Common myeloid progenitor, CD34-positive (primary cell): ENCODE data around the gene CLMP.
"Not testable (repeated sequence)": the region's sequence is repeated elsewhere in the genome, so short reads cannot be mapped to it uniquely, and the experiment has no call there.

Source experiments
- CTCF ChIA-PET: fragments of 350-600 bp; sonication (Branson Sonifier 250); formaldehyde crosslinking; loops from one replicate; lab custom pipeline; 2021; ENCODE audit warnings: antibody characterized with exemption; lab: Charles Lee
- POLR2A ChIA-PET: fragments of 350-600 bp; sonication (Branson Sonifier 250); formaldehyde crosslinking; loops from one replicate; lab custom pipeline; 2021; ENCODE audit warnings: antibody characterized with exemption; lab: Charles Lee
- DNase-seq, 3 donors: peaks; one replicate each; pipeline versions ENCODE4 v3.0.0 to v3.0.0-alpha.2; 2013
- H3K27ac ChIP-seq, 2 experiments: 1 replicate in 1 of 2; 2 replicates in 1 of 2; pipeline ENCODE4 v1.7.0; 2013; ENCODE audit warnings: inconsistent platforms in 2 of 2, low read length in 2 of 2, mild to moderate bottlenecking in 2 of 2, low read depth in 1 of 2, moderate library complexity in 1 of 2; ENCODE audit not compliant: severe bottlenecking in 2 of 2, insufficient read depth in 1 of 2, poor library complexity in 1 of 2
- H3K27me3 ChIP-seq, 5 experiments: replicated peaks in 2 of 5; 1 replicate in 3 of 5; 2 replicates in 2 of 5; pipeline versions ENCODE4 v1.6.1 to v1.7.0; 2013; ENCODE audit warnings: low read length in 4 of 5, mild to moderate bottlenecking in 2 of 5, moderate library complexity in 2 of 5, inconsistent platforms in 1 of 5; ENCODE audit not compliant: insufficient read depth in 5 of 5, control insufficient read depth in 4 of 5
- H3K36me3 ChIP-seq, 4 experiments: 1 replicate in 2 of 4; 2 replicates in 2 of 4; pipeline versions ENCODE4 v1.6.1 to v1.7.0; 2013; ENCODE audit warnings: low read length in 3 of 4, control low read depth in 1 of 4, mild to moderate bottlenecking in 1 of 4; ENCODE audit not compliant: control insufficient read depth in 4 of 4, insufficient read depth in 4 of 4
- H3K4me1 ChIP-seq, 4 experiments: 1 replicate in 3 of 4; 2 replicates in 1 of 4; pipeline versions ENCODE4 v1.6.1 to v1.7.1; 2013; ENCODE audit warnings: low read length in 3 of 4, mild to moderate bottlenecking in 3 of 4, control low read depth in 1 of 4, inconsistent platforms in 1 of 4, moderate library complexity in 1 of 4; ENCODE audit not compliant: control insufficient read depth in 4 of 4, insufficient read depth in 4 of 4; ENCODE audit errors: control extremely low read depth in 1 of 4
- H3K4me3 ChIP-seq, 7 experiments: 1 replicate in 4 of 7; 2 replicates in 3 of 7; pipeline versions ENCODE4 v1.5.1 to v1.7.0; 2013; ENCODE audit warnings: mild to moderate bottlenecking in 7 of 7, low read length in 6 of 7, moderate library complexity in 6 of 7, inconsistent platforms in 2 of 7, low read depth in 2 of 7, control low read depth in 1 of 7; ENCODE audit not compliant: insufficient read depth in 4 of 7, control insufficient read depth in 1 of 7; ENCODE audit errors: extremely low read depth in 1 of 7
- H3K9me3 ChIP-seq, 5 experiments: 1 replicate in 4 of 5; 2 replicates in 1 of 5; pipeline versions ENCODE4 v1.6.1 to v1.7.1; 2013; ENCODE audit warnings: low read length in 4 of 5, mild to moderate bottlenecking in 2 of 5, inconsistent platforms in 1 of 5, low read depth in 1 of 5, moderate library complexity in 1 of 5; ENCODE audit not compliant: control insufficient read depth in 4 of 5, insufficient read depth in 2 of 5; ENCODE audit errors: control extremely low read depth in 1 of 5
- WGBS: methylation state at CpG from one replicate; pipeline ENCODE4 v1.1.5; 2013; ENCODE audit not compliant: insufficient coverage; 5-methylcytosine and 5-hydroxymethylcytosine counted together

CLMP gene

DNA sequence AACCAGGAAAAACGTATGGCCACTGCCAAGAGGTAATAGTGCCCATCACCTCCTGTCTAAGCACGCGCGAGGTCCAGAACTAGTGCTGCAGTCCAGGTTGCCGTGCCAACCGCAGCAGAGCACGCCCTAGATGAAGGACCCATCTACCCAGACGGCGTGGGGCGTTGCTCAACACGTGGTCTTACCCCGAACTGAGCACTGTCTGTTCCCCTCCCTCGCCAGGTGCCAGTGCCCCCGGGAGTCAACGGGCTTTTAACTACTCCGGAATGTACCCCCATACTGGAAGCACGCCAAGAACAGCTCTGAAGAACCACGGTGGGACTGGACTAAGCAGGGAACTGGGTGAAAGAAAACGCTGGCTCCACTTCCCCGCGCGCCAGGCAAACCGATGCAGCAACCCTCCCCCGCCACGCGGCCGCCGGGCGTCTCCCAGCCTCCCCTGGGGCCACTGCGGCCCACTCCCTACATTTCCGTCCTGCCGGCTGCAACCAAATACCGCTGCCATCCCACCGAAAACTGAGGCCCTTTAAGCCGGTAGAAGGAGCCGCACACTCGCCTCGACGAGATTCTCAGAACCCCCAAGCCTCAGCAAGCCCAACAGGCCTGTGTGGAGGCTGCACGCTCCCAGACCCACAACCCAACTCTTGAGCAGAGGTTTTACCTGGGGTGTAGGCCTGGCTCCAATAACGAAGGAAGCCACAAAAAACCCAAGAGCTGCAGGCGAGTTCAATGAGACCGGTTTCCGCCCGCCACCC lies 133.5 kb downstream of the CLMP start, which contains the start of gene HSPA8:
HSPA8 (minus strand) TSS at position 734 of the 755 bp plus-strand sequence. CDS start 812 bp downstream, outside the sequence.
- DNase-seq = peak; percentile 30 to 50 (median 45)
- ChIA-PET POLR2A (no interaction called here), CTCF (interaction anchor here (0.8 to 2.2 kb wide), 4 partner anchors 9 to 149 kb away, joined by 3 to 8 read pairs (median 3); no protein-coding TSS in a partner anchor)
- H3K36me3 ChIP-seq = peaks cover 15 to 49% (median 37%) of the 10 kb centered on the region in 4 experiments
- H3K4me1 ChIP-seq = peaks cover 22 to 58% (median 40%) of the 10 kb centered on the region in 4 experiments
- peak within 1 kb of the TSS; percentile 99 to 100 for H3K27ac ChIP-seq
- H3K27me3 ChIP-seq = no peaks in the 10 kb centered on the region
- H3K4me3 ChIP-seq = peak within 1 kb of the TSS; percentile 85 to 99 (median 96)
- no peaks in the 10 kb centered on the region for H3K9me3 ChIP-seq
- 0% methylated on average over 34 of the region's 45 CpGs for WGBS

GRCh38 chr11:123060277-123061000 lies 134.6 kb downstream of the CLMP start:
- DNase-seq = no peak
- POLR2A ChIA-PET = no interaction called here
- peak overlapping the region; percentile 61 to 92 for H3K27ac ChIP-seq
- peak overlapping the region; percentile 85 to 99 (median 96) for H3K4me3 ChIP-seq
- peaks cover 17 to 61% (median 48%) of the 10 kb centered on the region in 4 experiments for H3K36me3 ChIP-seq
- CTCF ChIA-PET = interaction anchor here (0.7 to 1.5 kb wide), 6 partner anchors 14 to 304 kb away, joined by 3 to 4 read pairs (median 3); no protein-coding TSS in a partner anchor
- peaks cover 22 to 58% (median 40%) of the 10 kb centered on the region in 4 experiments for H3K4me1 ChIP-seq
- WGBS = 2% methylated on average over 8 of the region's 8 CpGs
- H3K27me3 ChIP-seq = no peaks in the 10 kb centered on the region
- H3K9me3 ChIP-seq = no peaks in the 10 kb centered on the region

DNA sequence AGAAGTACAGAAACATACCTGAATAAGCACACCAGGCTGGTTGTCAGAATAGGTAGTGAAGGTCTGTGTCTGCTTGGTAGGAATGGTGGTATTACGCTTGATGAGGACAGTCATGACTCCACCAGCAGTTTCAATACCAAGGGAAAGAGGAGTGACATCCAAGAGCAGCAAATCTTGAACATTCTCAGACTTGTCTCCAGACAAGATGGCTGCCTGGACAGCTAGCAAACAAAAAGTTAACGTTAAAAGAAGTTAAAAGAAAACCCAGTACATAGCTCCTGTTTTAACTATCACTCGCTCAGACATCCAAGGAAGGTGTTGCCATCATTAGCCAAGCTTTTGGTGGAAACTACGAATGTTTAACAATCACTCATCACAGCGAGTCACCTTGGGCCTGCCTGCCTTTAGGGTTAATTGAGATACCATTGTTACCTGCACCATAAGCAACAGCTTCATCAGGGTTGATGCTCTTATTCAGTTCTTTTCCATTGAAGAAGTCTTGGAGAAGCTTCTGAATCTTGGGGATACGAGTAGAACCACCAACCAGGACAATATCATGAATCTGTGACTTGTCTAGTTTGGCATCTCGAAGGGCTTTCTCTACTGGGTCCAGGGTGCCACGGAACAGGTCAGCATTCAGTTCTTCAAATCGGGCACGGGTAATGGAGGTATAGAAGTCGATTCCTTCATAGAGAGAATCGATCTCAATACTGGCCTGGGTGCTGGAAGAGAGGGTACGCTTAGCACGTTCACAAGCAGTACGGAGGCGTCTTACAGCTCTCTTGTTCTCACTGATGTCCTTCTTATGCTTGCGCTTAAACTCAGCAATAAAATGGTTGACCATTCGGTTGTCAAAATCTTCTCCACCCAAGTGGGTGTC lies 135.8 kb downstream of the CLMP start:
- WGBS = 75% methylated on average over 16 of the region's 18 CpGs
- H3K9me3 ChIP-seq, DNase-seq, H3K27me3 ChIP-seq, POLR2A ChIA-PET: not testable (repeated sequence)
- peak overlapping the region in 1 of 2 experiments; percentile 68 for H3K27ac ChIP-seq
- H3K36me3 ChIP-seq = peaks cover 17 to 65% (median 53%) of the 10 kb centered on the region in 4 experiments
- peaks cover 21 to 51% (median 34%) of the 10 kb centered on the region in 4 experiments for H3K4me1 ChIP-seq
- CTCF ChIA-PET = interaction anchor here (1.0 to 7.4 kb wide), 7 partner anchors 13 to 402 kb away, joined by 3 to 52 read pairs (median 3); no protein-coding TSS in a partner anchor
- peak overlapping the region in 5 of 7 experiments; percentile 90 to 98 (median 96) for H3K4me3 ChIP-seq

DNA sequence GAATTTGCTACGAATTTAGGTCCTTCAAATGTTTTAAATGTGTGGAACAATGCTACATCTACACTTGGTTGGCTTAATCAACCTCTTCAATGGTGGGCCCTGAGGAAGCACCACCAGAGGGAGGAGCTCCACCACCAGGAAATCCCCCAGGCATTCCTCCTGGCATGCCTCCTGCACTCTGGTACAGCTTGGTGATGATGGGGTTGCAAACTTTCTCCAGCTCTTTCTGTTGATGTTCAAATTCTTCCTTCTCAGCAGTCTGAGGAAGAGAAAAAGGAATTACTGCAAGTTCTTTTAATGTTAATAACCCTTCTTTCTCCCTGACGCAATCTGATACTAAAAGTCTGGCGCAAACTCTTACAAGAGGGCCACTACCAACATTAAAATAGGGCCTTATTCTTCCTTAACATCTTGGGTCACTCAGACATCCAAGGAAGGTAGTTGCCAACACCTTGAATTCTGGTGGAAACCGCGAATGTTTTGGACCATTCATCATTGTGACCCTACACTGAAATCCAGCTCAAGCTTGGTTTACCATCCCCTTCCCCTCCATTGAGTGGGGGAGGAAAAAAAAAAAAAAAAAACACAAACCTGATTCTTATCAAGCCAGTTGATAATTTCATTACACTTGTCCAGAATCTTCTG lies 137.3 kb downstream of the CLMP start:
- Histone ChIP-seq H3K9me3 (no peaks in the 10 kb centered on the region), H3K4me1 (peaks cover 12 to 37% (median 28%) of the 10 kb centered on the region in 4 experiments), H3K27ac (no peak overlapping the region), H3K27me3 (no peaks in the 10 kb centered on the region), H3K4me3 (peak overlapping the region in 1 of 7 experiments; percentile 98), H3K36me3 (peaks cover 23 to 74% (median 59%) of the 10 kb centered on the region in 4 experiments)
- 85% methylated on average over 2 of the region's 5 CpGs for WGBS
- ChIA-PET CTCF (interaction anchor here (1.0 to 7.4 kb wide), 15 partner anchors 12 to 400 kb away, joined by 3 to 52 read pairs (median 3); no protein-coding TSS in a partner anchor), POLR2A (no interaction called here)
- DNase-seq = no peak

GRCh38 chr11:123056835-123057491 lies 138.1 kb downstream of the CLMP start:
- ChIA-PET POLR2A (no interaction called here), CTCF (interaction anchor here (1.0 to 7.4 kb wide), 16 partner anchors 10 to 261 kb away, joined by 3 to 55 read pairs (median 5); no protein-coding TSS in a partner anchor)
- 90% methylated on average over 1 of the region's 3 CpGs for WGBS
- Histone ChIP-seq H3K9me3 (no peaks in the 10 kb centered on the region), H3K27me3 (no peaks in the 10 kb centered on the region), H3K36me3 (peaks cover 23 to 74% (median 59%) of the 10 kb centered on the region in 4 experiments), H3K27ac (peak overlapping the region in 1 of 2 experiments; percentile 27), H3K4me3 (no peak overlapping the region), H3K4me1 (peaks cover 12 to 37% (median 28%) of the 10 kb centered on the region in 4 experiments)
- DNase-seq = no peak
